HepG2 (cell line): ENCODE measurements around the gene RAB8A. TPM values are rescaled to one million over a fixed set of nuclear protein-coding genes. Genes with fewer than 3 reads are reported as not detected.
A peak's percentile ranks its signal among the peaks of the same experiment; 100 is the strongest.

ENCODE experiments used
- ATAC-seq: fragments of 200-7000 bp; cut with Tn5 transposase; 3 replicates; pipeline ENCODE4 v1.9.1; 2020; ENCODE audit warnings: mild to moderate bottlenecking, moderate library complexity
- BruUV-seq: library from RNA; stranded (reverse); fragments of 400-500 nt; replicated peaks from 2 replicates; lab custom pipeline; 2021; lab: Mats Ljungman, UMichigan
- CTCF ChIA-PET: fragments of 300-600 bp; formaldehyde crosslinking; extraction: SDS; loops from one replicate; lab custom pipeline; 2021; ENCODE audit warnings: low total read pairs, inconsistent platforms, low intra/inter-chr PET ratio; lab: Yijun Ruan, JAX
- POLR2A ChIA-PET: fragments of 350-600 bp; sonication (Branson Sonifier 250); formaldehyde crosslinking; loops from one replicate; lab custom pipeline; 2020; ENCODE audit warnings: antibody characterized with exemption, inconsistent platforms; lab: Yijun Ruan, JAX
- DNase-seq: peaks from one replicate; pipeline ENCODE4 v3.0.0-alpha.2; 2015; ENCODE audit warnings: low spot score
- FAIRE-seq: peaks from 3 replicates; lab custom pipeline; 2011; peaks lifted over from hg19 to GRCh38; lab: Jason Lieb, UNC
- H2AFZ ChIP-seq: one replicate; pipeline ENCODE4 v1.6.1; 2011; ENCODE audit warnings: low read length, inconsistent platforms
- H3K27ac ChIP-seq: fragments of 300-600 bp; 3 replicates; pipeline ENCODE4 v1.8.0; 2011; ENCODE audit warnings: mixed run types, mild to moderate bottlenecking, mixed read lengths, low read length, inconsistent platforms; ENCODE audit not compliant: insufficient read depth; ENCODE audit errors: extremely low read length
- H3K27me3 ChIP-seq, 2 experiments: fragments of 200-600 bp in 1 of 2; 2 replicates in 1 of 2; 3 replicates in 1 of 2; pipeline versions ENCODE4 v1.6.0 to v1.8.0; 2011; ENCODE audit warnings: low read length in 2 of 2, mild to moderate bottlenecking in 2 of 2, moderate library complexity in 2 of 2, inconsistent platforms in 1 of 2; ENCODE audit not compliant: insufficient read depth in 2 of 2, control insufficient read depth in 1 of 2
- H3K36me3 ChIP-seq, 2 experiments: fragments of 200-600 bp in 1 of 2; replicated peaks in 1 of 2; 2 replicates in 1 of 2; 3 replicates in 1 of 2; pipeline versions ENCODE4 v1.5.1 to v1.8.0; 2011; ENCODE audit warnings: low read length in 2 of 2, inconsistent platforms in 1 of 2; ENCODE audit not compliant: insufficient read depth in 2 of 2, control insufficient read depth in 1 of 2
- H3K4me1 ChIP-seq: 2 replicates; pipeline ENCODE4 v1.5.1; 2012; ENCODE audit warnings: low read length, inconsistent platforms; ENCODE audit not compliant: insufficient read depth
- H3K4me2 ChIP-seq: 2 replicates; pipeline ENCODE4 v1.6.0; 2011; ENCODE audit warnings: low read depth, low read length, inconsistent platforms
- H3K4me3 ChIP-seq, 3 experiments: fragments of 200-600 bp in 1 of 3; sonication (generic), shearing (Covaris generic) in 1 of 3; replicated peaks in 1 of 3; 2 replicates each; pipeline ENCODE4 v1.5.1; 2011 to 2016; ENCODE audit warnings: low read length in 3 of 3, inconsistent platforms in 2 of 3, low read depth in 2 of 3, mild to moderate bottlenecking in 2 of 3, control low read depth in 1 of 3, mixed read lengths in 1 of 3; ENCODE audit not compliant: insufficient read depth in 1 of 3
- H3K79me2 ChIP-seq: one replicate; pipeline ENCODE4 v1.6.1; 2011; ENCODE audit warnings: low read length, inconsistent platforms; ENCODE audit not compliant: insufficient read depth
- H3K9ac ChIP-seq: 2 replicates; pipeline ENCODE4 v1.6.0; 2011; ENCODE audit warnings: mild to moderate bottlenecking, low read depth, low read length, inconsistent platforms; ENCODE audit not compliant: insufficient read depth
- H3K9me3 ChIP-seq: 2 replicates; pipeline ENCODE4 v1.5.1; 2012; ENCODE audit warnings: mild to moderate bottlenecking, low read length
- H4K20me1 ChIP-seq: 2 replicates; pipeline ENCODE4 v1.6.0; 2011; ENCODE audit warnings: inconsistent platforms, mild to moderate bottlenecking, low read length, moderate library complexity; ENCODE audit not compliant: insufficient read depth
- FOSL2 ChIP-seq: sonication (generic); formaldehyde crosslinking; IDR thresholded peaks from 2 replicates; pipeline ENCODE4 v1.4.0; 2020; ENCODE audit warnings: missing genetic modification reagents
- GABPB1 ChIP-seq: IDR thresholded peaks from 2 replicates; pipeline ENCODE4 v1.6.1; 2016; ENCODE audit warnings: mild to moderate bottlenecking, missing genetic modification reagents, moderate library complexity, missing compliant biosample characterization
- GTF2F1 ChIP-seq: fragments of 150-350 bp; IDR thresholded peaks from 2 replicates; pipeline ENCODE4 v1.6.1; 2014; ENCODE audit warnings: low read length
- RXRB ChIP-seq: IDR thresholded peaks from 2 replicates; pipeline ENCODE4 v1.6.1; 2016; ENCODE audit warnings: borderline replicate concordance, missing genetic modification reagents, missing compliant biosample characterization
- SATB2 ChIP-seq: sonication (generic); formaldehyde crosslinking; IDR thresholded peaks from 2 replicates; pipeline ENCODE4 v1.5.0; 2020; ENCODE audit warnings: missing genetic modification reagents
- SUZ12 ChIP-seq: fragments of 150-350 bp; IDR thresholded peaks from 2 replicates; pipeline ENCODE4 v1.6.1; 2014; ENCODE audit warnings: low read depth, low read length
- TEAD2 ChIP-seq: sonication (generic); formaldehyde crosslinking; IDR thresholded peaks from 2 replicates; pipeline ENCODE4 v1.9.0; 2021; ENCODE audit warnings: missing genetic modification reagents
- TFAP4 ChIP-seq: sonication (generic); IDR thresholded peaks from 2 replicates; pipeline ENCODE4 v1.6.1; 2016; ENCODE audit warnings: low read depth, borderline replicate concordance
- XRCC5 ChIP-seq: fragments of 200-400 bp; formaldehyde crosslinking; optimal IDR thresholded peaks from 2 replicates; pipeline ENCODE3; 2017; ENCODE audit warnings: mild to moderate bottlenecking, low read length
- ZNF558 ChIP-seq: sonication (generic); formaldehyde crosslinking; IDR thresholded peaks from 2 replicates; pipeline ENCODE4 v1.9.0; 2022; ENCODE audit warnings: mild to moderate bottlenecking, missing genetic modification reagents, borderline replicate concordance
- ZNF562 ChIP-seq: sonication (generic); formaldehyde crosslinking; IDR thresholded peaks from 2 replicates; pipeline ENCODE4 v1.8.0; 2022; ENCODE audit warnings: missing genetic modification reagents, borderline replicate concordance
- ZNF768 ChIP-seq: sonication (generic); formaldehyde crosslinking; IDR thresholded peaks from 2 replicates; pipeline ENCODE4 v1.4.0; 2020; ENCODE audit warnings: missing genetic modification reagents
- ZNF784 ChIP-seq: sonication (generic); formaldehyde crosslinking; IDR thresholded peaks from 2 replicates; pipeline ENCODE4 v1.5.1; 2020; ENCODE audit warnings: missing genetic modification reagents, mild to moderate bottlenecking, borderline replicate concordance
- WGBS: methylation state at CpG from one replicate; pipeline ENCODE4 v1.1.6; 2017; ENCODE audit warnings: low lambda C conversion rate; 5-methylcytosine and 5-hydroxymethylcytosine counted together
- in situ Hi-C: cut with HindIII; loops from 2 replicates; pipeline ENCODE4 v1.10.0; 2017; ENCODE audit warnings: low pct_unique_long_range_greater_than_20kb; ENCODE audit not compliant: extremely low pct_ligation_motif_present
- intact Hi-C: fragments of 100-400 bp; cut with micrococcal nuclease; formaldehyde crosslinking; loops from one replicate; pipeline ENCODE4 v1.10.0; 2022; ENCODE audit not compliant: unreplicated experiment
- polyA plus RNA-seq, 8 experiments: library from polyadenylated mRNA; depleted of rRNA in 3 of 8; stranded (reverse) in 7 of 8; unstranded in 1 of 8; fragments of >200 nt; fragmentation: Illumina TruSeq in 4 of 8; extraction: Trizol in 4 of 8; gene quantifications; 2 replicates each; pipeline versions ENCODE4 v1.2.1 to v1.2.3, GENCODE V29; 2011 to 2016; ENCODE audit warnings: low read depth in 4 of 8, missing spikeins in 1 of 8, mixed read lengths in 1 of 8; ENCODE audit not compliant: insufficient read depth in 1 of 8
- total RNA-seq, 5 experiments: library from RNA; depleted of rRNA; stranded (reverse); fragments of >200 nt; fragmentation: Illumina TruSeq; extraction: Trizol; gene quantifications; 2 replicates each; pipeline ENCODE4 v1.2.3, GENCODE V29; 2016; ENCODE audit warnings: low read depth in 1 of 5
- TF ChIP-seq, protein P1 (sequence below): IDR thresholded peaks from 2 replicates; pipeline ENCODE4 v1.6.1; 2016; ENCODE audit warnings: missing compliant biosample characterization, missing genetic modification reagents, borderline replicate concordance
- TF ChIP-seq, protein P2 (sequence below): sonication (generic); formaldehyde crosslinking; IDR thresholded peaks from 2 replicates; pipeline ENCODE4 v1.8.0; 2022; ENCODE audit warnings: mild to moderate bottlenecking, missing genetic modification reagents; ENCODE audit not compliant: insufficient replicate concordance

RAB8A gene
- total and polyA plus RNA-seq, 2 of the 13 experiments (the other 11 are each of a cell fraction or from before 2014, with no cell fraction given) = 36.7 to 45.0 TPM

GRCh38 chr19:16062789-16063188, 48.9 kb upstream of the RAB8A start (continued):
- TF ChIP-seq TFAP4 (peak; percentile 57; the same call in 1 of the 2 replicates), ZNF784 (CRISPR knock-in tag) (no peak), TEAD2 (no peak), ZNF558 (no peak), RXRB (CRISPR knock-in tag) (no peak), XRCC5 (peak; percentile 39)
- TF ChIP-seq, protein P1, sequence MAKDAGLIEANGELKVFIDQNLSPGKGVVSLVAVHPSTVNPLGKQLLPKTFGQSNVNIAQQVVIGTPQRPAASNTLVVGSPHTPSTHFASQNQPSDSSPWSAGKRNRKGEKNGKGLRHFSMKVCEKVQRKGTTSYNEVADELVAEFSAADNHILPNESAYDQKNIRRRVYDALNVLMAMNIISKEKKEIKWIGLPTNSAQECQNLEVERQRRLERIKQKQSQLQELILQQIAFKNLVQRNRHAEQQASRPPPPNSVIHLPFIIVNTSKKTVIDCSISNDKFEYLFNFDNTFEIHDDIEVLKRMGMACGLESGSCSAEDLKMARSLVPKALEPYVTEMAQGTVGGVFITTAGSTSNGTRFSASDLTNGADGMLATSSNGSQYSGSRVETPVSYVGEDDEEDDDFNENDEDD (CRISPR knock-in tag) = no peak

DNA sequence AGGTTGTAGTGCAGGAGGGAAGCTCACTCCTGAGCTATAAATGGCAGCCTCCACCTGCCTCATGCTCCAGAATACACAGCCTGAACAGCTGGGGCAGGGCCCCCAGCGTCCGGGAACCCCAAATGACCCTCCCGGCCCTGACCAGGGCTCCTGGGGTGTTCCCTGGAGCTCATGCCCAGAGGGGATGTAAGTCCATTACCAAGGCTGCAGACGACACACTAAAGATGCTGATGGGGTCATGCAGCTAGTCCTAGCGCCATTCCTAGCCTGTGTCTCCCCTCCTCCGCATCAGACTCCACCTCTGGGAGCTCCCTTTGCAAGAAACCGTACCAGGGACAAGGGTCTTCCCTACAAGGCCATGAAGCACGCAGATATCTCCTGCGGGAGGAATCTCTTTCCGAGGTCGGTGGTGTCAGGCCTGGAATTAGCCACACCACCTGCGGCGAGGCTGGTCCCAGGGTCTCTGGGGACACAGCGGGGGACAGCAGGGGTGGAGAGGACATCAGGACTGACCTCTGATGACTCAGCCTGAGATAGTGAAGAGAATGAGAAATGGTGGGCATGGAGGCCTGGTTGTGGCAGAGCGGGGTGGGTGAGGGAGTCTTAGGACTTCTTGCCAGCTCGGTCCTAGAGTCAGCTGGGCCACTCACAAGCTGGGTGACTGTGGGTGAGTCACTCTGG, 47.3 kb upstream of the RAB8A start:
- TF ChIP-seq ZNF768 (CRISPR knock-in tag) (peak; percentile 30; the same call in 1 of the 2 replicates), SATB2 (CRISPR knock-in tag) (no peak), ZNF562 (CRISPR knock-in tag) (no peak), GABPB1 (CRISPR knock-in tag) (0 out of 2 replicates have a peak, but pooled peaks have one; percentile 18), GTF2F1 (no peak), FOSL2 (CRISPR knock-in tag) (peak; percentile 59), SUZ12 (no peak)
- TF ChIP-seq, protein P2, sequence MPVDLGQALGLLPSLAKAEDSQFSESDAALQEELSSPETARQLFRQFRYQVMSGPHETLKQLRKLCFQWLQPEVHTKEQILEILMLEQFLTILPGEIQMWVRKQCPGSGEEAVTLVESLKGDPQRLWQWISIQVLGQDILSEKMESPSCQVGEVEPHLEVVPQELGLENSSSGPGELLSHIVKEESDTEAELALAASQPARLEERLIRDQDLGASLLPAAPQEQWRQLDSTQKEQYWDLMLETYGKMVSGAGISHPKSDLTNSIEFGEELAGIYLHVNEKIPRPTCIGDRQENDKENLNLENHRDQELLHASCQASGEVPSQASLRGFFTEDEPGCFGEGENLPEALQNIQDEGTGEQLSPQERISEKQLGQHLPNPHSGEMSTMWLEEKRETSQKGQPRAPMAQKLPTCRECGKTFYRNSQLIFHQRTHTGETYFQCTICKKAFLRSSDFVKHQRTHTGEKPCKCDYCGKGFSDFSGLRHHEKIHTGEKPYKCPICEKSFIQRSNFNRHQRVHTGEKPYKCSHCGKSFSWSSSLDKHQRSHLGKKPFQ (CRISPR knock-in tag) = no peak
- TF ChIP-seq, all 625 proteins: peak for 3
- H3K27me3 ChIP-seq = no peaks in the 10 kb centered on the region
- H3K9ac ChIP-seq = peak overlapping the region; percentile 27; the same call in 1 of the 2 replicates
- FAIRE-seq (no peak), ATAC-seq (no peak), DNase-seq (no peak)
- in situ Hi-C loops (no loop called here), intact Hi-C loops (no loop called here)
- H3K79me2 ChIP-seq = no peaks in the 10 kb centered on the region
- ChIA-PET CTCF (interaction anchor here (3.5 kb wide), 1 partner anchor 118 kb away, joined by 21 read pairs; no protein-coding TSS in a partner anchor), POLR2A (interaction anchor here (0.5 to 2.3 kb wide), 5 partner anchors 11 to 121 kb away, joined by 3 to 6 read pairs (median 4); partner anchors contain the start of genes FAM32A, RAB8A and TPM4)
- no peak overlapping the region for H3K27ac ChIP-seq
- no peaks in the 10 kb centered on the region for H4K20me1 ChIP-seq
- H3K36me3 ChIP-seq = no peaks in the 10 kb centered on the region
- no TSS peak for BruUV-seq
- 23% methylated on average over 8 of the region's 16 CpGs for WGBS
- no peak overlapping the region for H2AFZ ChIP-seq
- H3K4me2 ChIP-seq = peak overlapping the region; percentile 62
- H3K4me1 ChIP-seq = peaks cover 28% of the 10 kb centered on the region
- H3K9me3 ChIP-seq = no peaks in the 10 kb centered on the region; the same call in 1 of the 2 replicates
- peak overlapping the region in 1 of 3 experiments; percentile 46; a peak in 2 of 6 replicates for H3K4me3 ChIP-seq
